GM12878 (cell line): ENCODE measurements around the gene SRL. TPM values are rescaled to one million over a fixed set of nuclear protein-coding genes. Genes with fewer than 3 reads are reported as not detected.

Experiments used
- ATAC-seq: fragments of 200-7000 bp; cut with Tn5 transposase; 3 replicates; pipeline ENCODE4 v1.9.1; 2020; ENCODE audit warnings: mild to moderate bottlenecking, moderate library complexity
- BruUV-seq: library from RNA; stranded (reverse); fragments of 400-500 nt; replicated peaks from 2 replicates; lab custom pipeline; 2021; lab: Mats Ljungman, UMichigan
- CTCF ChIA-PET: fragments of 300-600 bp; sonication (Branson Sonifier 250); formaldehyde crosslinking; extraction: SDS; loops from one replicate; lab custom pipeline; 2021; ENCODE audit warnings: inconsistent platforms; lab: Yijun Ruan, JAX
- POLR2A ChIA-PET: fragments of 350-600 bp; formaldehyde crosslinking; extraction: SDS; loops from one replicate; lab custom pipeline; 2021; ENCODE audit warnings: inconsistent platforms; lab: Charles Lee
- RAD21 ChIA-PET: fragments of 300-600 bp; sonication (Branson Sonifier 250); formaldehyde crosslinking; loops from one replicate; lab custom pipeline; 2023; ENCODE audit warnings: antibody characterized with exemption; ENCODE audit not compliant: unreplicated experiment; lab: Charles Lee
- SMC1A ChIA-PET: fragments of 300-600 bp; sonication (Branson Sonifier 250); formaldehyde crosslinking; loops from one replicate; lab custom pipeline; 2023; ENCODE audit not compliant: unreplicated experiment, uncharacterized antibody; lab: Charles Lee
- DNase-seq: peaks from one replicate; pipeline ENCODE4 v3.0.0-alpha.2; 2011; ENCODE audit warnings: low read depth, low spot score
- FAIRE-seq: peaks from 3 replicates; lab custom pipeline; 2011; peaks lifted over from hg19 to GRCh38; lab: Jason Lieb, UNC
- H2AFZ ChIP-seq: 2 replicates; pipeline ENCODE4 v1.6.0; 2011; ENCODE audit warnings: low read depth, low read length, control low read depth; ENCODE audit not compliant: control insufficient read depth
- H3K27ac ChIP-seq: 2 replicates; pipeline ENCODE4 v1.5.1; 2011; ENCODE audit warnings: control low read depth; ENCODE audit not compliant: control insufficient read depth, insufficient read depth
- H3K27me3 ChIP-seq, 2 experiments: replicated peaks in 1 of 2; 2 replicates each; pipeline versions ENCODE4 v1.6.0 to v1.6.1; 2011; ENCODE audit warnings: low read length in 1 of 2; ENCODE audit not compliant: control insufficient read depth in 2 of 2, insufficient read depth in 2 of 2
- H3K36me3 ChIP-seq, 2 experiments: 2 replicates each; pipeline ENCODE4 v1.5.1; 2011; ENCODE audit warnings: low read length in 1 of 2; ENCODE audit not compliant: control insufficient read depth in 2 of 2, insufficient read depth in 2 of 2
- H3K4me1 ChIP-seq: 2 replicates; pipeline ENCODE4 v1.6.1; 2011; ENCODE audit warnings: mild to moderate bottlenecking, low read length, moderate library complexity, mixed read lengths; ENCODE audit not compliant: control insufficient read depth, insufficient read depth
- H3K4me2 ChIP-seq: 2 replicates; pipeline ENCODE4 v1.6.0; 2011; ENCODE audit warnings: control low read depth; ENCODE audit not compliant: control insufficient read depth, insufficient read depth
- H3K4me3 ChIP-seq: fragments of 200-600 bp; sonication (generic); 2 replicates; pipeline ENCODE4 v1.5.1; 2016
- H3K79me2 ChIP-seq: 2 replicates; pipeline ENCODE4 v1.6.0; 2011; ENCODE audit warnings: low read length; ENCODE audit not compliant: control insufficient read depth, insufficient read depth
- H3K9ac ChIP-seq: 2 replicates; pipeline ENCODE4 v1.8.0; 2011; ENCODE audit warnings: low read length, control low read depth, mixed read lengths; ENCODE audit not compliant: control insufficient read depth, insufficient read depth
- H3K9me3 ChIP-seq: replicated peaks from 3 replicates; pipeline ENCODE4 v1.5.1; 2011; ENCODE audit warnings: mild to moderate bottlenecking, low read length; ENCODE audit not compliant: control insufficient read depth, insufficient read depth
- H4K20me1 ChIP-seq: 2 replicates; pipeline ENCODE4 v1.6.0; 2011; ENCODE audit not compliant: control insufficient read depth, insufficient read depth
- ATF3 ChIP-seq: IDR thresholded peaks from 2 replicates; pipeline ENCODE4 v1.6.1; 2011; ENCODE audit warnings: low read depth, mild to moderate bottlenecking, low read length, moderate library complexity, borderline replicate concordance; ENCODE audit errors: extremely low read depth
- CEBPB ChIP-seq, 2 experiments: fragments of 150-350 bp in 1 of 2; IDR thresholded peaks; 2 replicates each; pipeline ENCODE4 v1.6.1; 2012 to 2014; ENCODE audit warnings: low read depth in 2 of 2, low read length in 2 of 2, borderline replicate concordance in 1 of 2, inconsistent platforms in 1 of 2
- CHD2 ChIP-seq: IDR thresholded peaks from 2 replicates; pipeline ENCODE4 v1.6.1; 2011; ENCODE audit warnings: low read depth, low read length, improper control_type of control experiment, borderline replicate concordance
- CREB1 ChIP-seq: IDR thresholded peaks from 2 replicates; pipeline ENCODE4 v1.6.1; 2012; ENCODE audit warnings: low read depth, mild to moderate bottlenecking, inconsistent platforms
- FOS ChIP-seq: IDR thresholded peaks from 3 replicates; pipeline ENCODE4 v1.6.1; 2011; ENCODE audit warnings: borderline replicate concordance; ENCODE audit not compliant: insufficient read length; ENCODE audit errors: extremely low read depth
- FOXM1 ChIP-seq: IDR thresholded peaks from 2 replicates; pipeline ENCODE4 v1.6.1; 2012; ENCODE audit warnings: low read depth, mild to moderate bottlenecking, inconsistent platforms, low read length, moderate library complexity
- PML ChIP-seq: IDR thresholded peaks from 2 replicates; pipeline ENCODE4 v1.6.1; 2012; ENCODE audit warnings: low read length, inconsistent platforms
- PRDM15 ChIP-seq: fragments of 450-650 bp; formaldehyde crosslinking; IDR thresholded peaks from 2 replicates; pipeline ENCODE4 v1.4.0; 2020; ENCODE audit warnings: mild to moderate bottlenecking, moderate library complexity
- SKIL ChIP-seq: fragments of 450-650 bp; IDR thresholded peaks from 2 replicates; pipeline ENCODE4 v1.6.1; 2017; ENCODE audit warnings: mild to moderate bottlenecking, low read depth, inconsistent platforms; ENCODE audit not compliant: poor library complexity, severe bottlenecking
- SREBF2 ChIP-seq: IDR thresholded peaks from 2 replicates; pipeline ENCODE4 v1.6.1; 2012; ENCODE audit warnings: mild to moderate bottlenecking, low read length
- SRF ChIP-seq, 2 experiments: IDR thresholded peaks; 2 replicates each; pipeline ENCODE4 v1.6.1; 2011; ENCODE audit warnings: low read depth in 2 of 2, low read length in 2 of 2, mild to moderate bottlenecking in 1 of 2, moderate library complexity in 1 of 2
- STAT1 ChIP-seq: fragments of 450-650 bp; conservative IDR thresholded peaks from 2 replicates; pipeline ENCODE4 v1.6.1; 2014; ENCODE audit warnings: antibody characterized with exemption, mild to moderate bottlenecking
- USF2 ChIP-seq: IDR thresholded peaks from 2 replicates; pipeline ENCODE4 v1.6.1; 2011; ENCODE audit warnings: low read depth, low read length, improper control_type of control experiment, borderline replicate concordance
- ZNF207 ChIP-seq: fragments of 450-650 bp; IDR thresholded peaks from 2 replicates; pipeline ENCODE4 v1.6.1; 2014; ENCODE audit warnings: antibody characterized with exemption, mild to moderate bottlenecking, borderline replicate concordance
- ZSCAN29 ChIP-seq: fragments of 450-650 bp; IDR thresholded peaks from 2 replicates; pipeline ENCODE4 v1.6.1; 2017; ENCODE audit warnings: mild to moderate bottlenecking, moderate library complexity
- WGBS: methylation state at CpG from one replicate; pipeline ENCODE4 v1.1.6; 2016; ENCODE audit warnings: low lambda C conversion rate; ENCODE audit not compliant: insufficient replicate concordance, insufficient coverage; ENCODE audit errors: missing lambda C conversion rate; 5-methylcytosine and 5-hydroxymethylcytosine counted together
- in situ Hi-C: fragments of 300-500 bp; cut with MboI; formaldehyde crosslinking; loops from 9 replicates; pipeline ENCODE4 v1.14.3; 2018; ENCODE audit warnings: mixed read lengths
- intact Hi-C: fragments of 100-400 bp; cut with micrococcal nuclease; formaldehyde crosslinking; loops from one replicate; pipeline ENCODE4 v1.14.2; 2022; ENCODE audit not compliant: unreplicated experiment
- polyA plus RNA-seq, 11 experiments: library from polyadenylated mRNA; depleted of rRNA in 4 of 11; unstranded in 6 of 11; stranded (reverse) in 5 of 11; fragments of >200 nt; fragmentation: Nextera tagmentation in 4 of 11; fragmentation: Illumina TruSeq in 1 of 11; extraction: Ambion mirVana in 4 of 11; extraction: Trizol in 1 of 11; gene quantifications; 1 replicate in 1 of 11; 2 replicates in 10 of 11; pipeline versions ENCODE4 v1.2.1 to v1.2.3, GENCODE V29; 2011 to 2016; ENCODE audit warnings: inconsistent platforms in 2 of 11, missing spikeins in 2 of 11, low read depth in 1 of 11
- total RNA-seq, 4 experiments: library from RNA; depleted of rRNA in 3 of 4; stranded (reverse); fragments of >200 nt in 3 of 4; fragmentation: Illumina TruSeq in 1 of 4; extraction: Trizol in 1 of 4; gene quantifications; 2 replicates each; pipeline versions ENCODE4 v1.2.1 to v1.2.3, GENCODE V29; 2013 to 2021

SRL gene
- total and polyA plus RNA-seq, 10 of the 15 experiments (the other 5 are each of a cell fraction or from before 2014, with no cell fraction given) = not detected

GRCh38 chr16:4245077-4245791 lies 3.4 kb upstream of the SRL start:
- Histone ChIP-seq H3K4me1 (no peaks in the 10 kb centered on the region), H3K9ac (no peak overlapping the region), H4K20me1 (no peaks in the 10 kb centered on the region), H3K9me3 (no peaks in the 10 kb centered on the region), H3K79me2 (no peaks in the 10 kb centered on the region), H3K4me2 (no peak overlapping the region), H2AFZ (no peak overlapping the region), H3K4me3 (no peak overlapping the region), H3K27me3 (no peaks in the 10 kb centered on the region), H3K36me3 (no peaks in the 10 kb centered on the region), H3K27ac (no peak overlapping the region)
- ATAC-seq (no peak), DNase-seq (no peak), FAIRE-seq (no peak)
- ChIA-PET SMC1A (interaction anchor here (1.0 to 2.7 kb wide), 2 partner anchors 8 to 173 kb away, joined by 3 to 15 read pairs; no protein-coding TSS in a partner anchor), CTCF (interaction anchor here (1.2 to 3.9 kb wide), 2 partner anchors 8 to 83 kb away, joined by 3 to 33 read pairs; no protein-coding TSS in a partner anchor), RAD21 (interaction anchor here (0.7 to 3.5 kb wide), 2 partner anchors 8 to 25 kb away, joined by 3 to 24 read pairs; no protein-coding TSS in a partner anchor), POLR2A (interaction anchor here (0.6 to 2.0 kb wide), 3 partner anchors 8 to 70 kb away, joined by 5 to 7 read pairs (median 6); no protein-coding TSS in a partner anchor)
- 49% methylated on average over 13 of the region's 13 CpGs for WGBS
- intact Hi-C loops = no loop called here
- in situ Hi-C loops = no loop called here
- BruUV-seq = no TSS peak
- TF ChIP-seq USF2 (no peak), CREB1 (no peak), ZSCAN29 (no peak), CHD2 (no peak), ATF3 (no peak), PRDM15 (no peak), SREBF2 (no peak), STAT1 (no peak), SKIL (no peak), FOS (no peak), SRF (IDR thresholded peaks at IDR 0.05; ENCODE audit: low read depth in 2 of 2, low read length in 2 of 2) (no peak), CEBPB (IDR thresholded peaks at IDR 0.05; ENCODE audit: borderline replicate concordance in 1 of 2, low read depth in 2 of 2, low read length in 2 of 2) (no peak), PML (no peak), FOXM1 (no peak), ZNF207 (no peak)
